ENCODE measurements around the gene SLC25A51.
A peak's percentile ranks its signal among the peaks of the same experiment; 100 is the strongest.

The SLC25A51 gene, protein sequence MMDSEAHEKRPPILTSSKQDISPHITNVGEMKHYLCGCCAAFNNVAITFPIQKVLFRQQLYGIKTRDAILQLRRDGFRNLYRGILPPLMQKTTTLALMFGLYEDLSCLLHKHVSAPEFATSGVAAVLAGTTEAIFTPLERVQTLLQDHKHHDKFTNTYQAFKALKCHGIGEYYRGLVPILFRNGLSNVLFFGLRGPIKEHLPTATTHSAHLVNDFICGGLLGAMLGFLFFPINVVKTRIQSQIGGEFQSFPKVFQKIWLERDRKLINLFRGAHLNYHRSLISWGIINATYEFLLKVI

GRCh38 chr9:37903647-37904444, at the start of gene SLC25A51:
Gene SLC25A51 (minus strand): TSS chr9:37904127. CDS start chr9:37888550, 15,577 bp downstream.
- DNase-seq = peak; percentile 100

DNA sequence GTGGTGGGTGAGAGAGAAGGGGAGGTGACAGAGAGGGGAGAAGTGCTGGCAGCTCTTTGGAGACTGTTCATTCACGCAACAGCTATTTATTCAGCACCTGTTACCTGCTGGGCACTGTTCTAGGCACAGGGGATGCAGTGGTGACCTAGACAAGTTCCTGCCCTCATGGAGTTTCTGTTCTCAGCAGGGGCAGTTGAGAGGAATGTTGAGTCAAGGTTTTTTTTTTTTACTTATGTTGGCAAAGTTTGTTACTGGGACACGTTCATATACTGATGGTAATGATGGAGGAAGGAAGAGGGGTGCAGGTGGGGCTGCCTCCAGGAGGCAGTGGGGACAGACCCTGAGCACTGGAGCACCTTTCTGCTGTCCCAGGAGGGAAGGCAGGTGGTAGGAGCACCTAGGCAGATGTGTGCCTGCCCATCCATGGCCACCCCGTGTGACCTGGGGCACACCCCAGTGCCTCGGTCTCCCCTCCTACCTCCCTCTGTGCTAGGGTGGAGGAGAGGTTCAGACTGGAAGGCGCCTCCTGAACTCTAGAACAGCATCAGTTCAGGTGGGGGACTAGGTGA, 49.4 kb upstream of the SLC25A51 start:
- DNase-seq = no peak

DNA sequence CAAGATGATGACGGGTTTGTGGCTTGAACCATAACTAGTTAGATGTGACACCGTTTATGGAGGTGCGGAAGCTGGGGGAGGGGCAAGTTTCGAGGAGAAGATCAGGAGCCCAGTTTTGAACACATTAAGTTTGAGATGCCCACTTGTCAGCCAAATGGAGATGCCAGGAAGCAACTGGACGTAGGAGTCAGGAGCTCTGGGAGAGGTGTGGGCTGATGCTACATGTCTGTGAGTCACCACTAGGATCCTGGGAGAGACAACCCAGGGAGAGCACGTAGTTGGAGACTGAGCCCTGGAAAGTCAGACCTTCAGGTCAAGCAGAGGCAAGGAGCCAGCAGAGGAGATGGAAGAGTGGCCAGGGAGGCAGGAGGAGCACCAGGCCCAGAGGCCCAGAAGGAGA, 48.8 kb upstream of the SLC25A51 start:
- DNase-seq = no peak

GRCh38 chr9:37951671-37952449, 47.9 kb upstream of the SLC25A51 start:
- no peak for DNase-seq

GRCh38 chr9:37950561-37950960, 46.6 kb upstream of the SLC25A51 start:
- no peak for DNase-seq

GRCh38 chr9:37949576-37949975, 45.6 kb upstream of the SLC25A51 start:
- DNase-seq = no peak

DNA sequence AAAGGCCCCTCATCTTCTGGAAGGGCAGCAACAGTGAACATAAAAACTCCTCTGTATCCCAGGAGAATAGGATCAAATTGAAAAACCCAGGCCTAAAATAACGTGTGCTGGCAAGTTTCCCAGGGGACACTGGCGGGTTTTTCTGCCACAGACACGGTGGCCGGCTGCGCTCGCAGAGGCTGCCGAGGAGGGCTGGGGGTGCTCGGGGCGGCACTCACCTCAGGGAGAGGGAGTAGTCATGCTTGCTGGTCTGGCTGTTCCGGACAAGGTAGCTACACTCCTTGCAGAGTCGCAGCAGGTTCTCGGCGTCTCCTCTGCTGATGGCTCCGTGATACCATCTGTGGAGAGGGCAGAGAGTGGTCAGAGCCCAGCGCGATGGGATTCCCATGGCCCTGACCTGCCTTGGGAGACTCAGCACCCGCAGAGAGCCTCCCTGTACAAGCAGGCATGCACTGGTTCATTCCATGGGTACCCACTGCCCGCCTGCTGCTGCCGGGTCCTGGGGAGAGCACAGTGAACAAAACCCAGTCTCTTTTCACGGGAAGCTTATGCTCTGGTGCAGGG, 44.6 kb upstream of the SLC25A51 start:
- no peak for DNase-seq

GRCh38 chr9:37947977-37948376, 44.0 kb upstream of the SLC25A51 start:
- DNase-seq = no peak

DNA sequence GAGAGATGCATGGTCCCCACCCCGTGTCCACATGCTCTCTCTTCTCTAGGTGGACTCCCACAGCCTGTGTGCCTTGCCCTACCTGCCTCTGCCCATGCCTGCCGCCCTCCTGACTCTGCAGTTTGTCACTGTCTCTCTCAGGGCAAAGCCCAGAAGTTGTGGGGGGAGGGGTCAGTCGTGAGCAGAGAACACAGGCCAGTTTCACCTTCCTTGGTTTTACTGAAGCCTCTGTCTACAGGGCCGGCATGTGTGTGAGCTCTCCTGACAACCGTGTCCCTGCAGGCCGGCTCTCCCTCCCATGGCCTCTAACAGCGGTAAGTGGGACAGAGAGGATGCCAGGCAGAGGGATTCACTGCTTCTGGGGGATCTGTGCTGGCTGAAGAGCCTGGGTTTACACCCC, 43.5 kb upstream of the SLC25A51 start:
- DNase-seq = no peak

DNA sequence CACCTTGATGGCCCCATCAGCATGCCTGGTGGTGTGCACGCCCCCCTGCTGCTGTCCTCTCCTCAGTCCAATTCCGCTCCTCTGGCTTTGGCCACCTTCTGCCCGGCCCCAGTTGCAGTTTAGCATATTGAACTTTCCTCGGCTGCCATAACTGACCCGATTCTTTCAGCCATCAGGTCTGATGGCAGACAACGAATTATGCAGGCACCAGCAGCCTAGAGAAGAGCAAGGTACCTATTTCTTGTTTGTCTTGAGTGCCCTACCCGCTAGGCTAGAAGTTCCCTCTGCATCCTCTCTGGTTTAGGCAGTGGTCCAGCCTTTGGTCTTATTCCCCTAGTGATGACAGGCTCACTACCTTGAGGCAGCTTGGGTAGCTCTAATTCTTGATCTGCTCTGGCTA, 43.0 kb upstream of the SLC25A51 start:
- DNase-seq = no peak

DNA sequence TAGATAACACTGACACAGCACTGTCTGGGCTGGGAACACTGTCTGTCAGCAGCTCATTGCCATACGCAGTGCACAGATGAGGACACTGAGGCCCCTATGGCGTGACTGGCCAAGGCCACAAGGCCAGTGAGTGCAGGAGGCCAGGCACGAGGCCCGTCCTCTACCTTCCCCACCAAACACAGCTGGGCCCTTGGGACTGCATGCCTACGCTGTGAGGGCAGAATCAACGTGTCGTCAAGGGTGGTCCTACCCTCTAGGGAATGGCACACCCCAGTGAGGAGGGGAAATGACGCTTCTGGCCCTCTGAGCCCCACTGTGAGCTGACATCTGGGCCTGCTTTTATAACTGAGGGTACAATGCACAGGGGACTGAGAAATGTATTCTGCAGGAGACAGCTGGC, 42.1 kb upstream of the SLC25A51 start:
- no peak for DNase-seq

DNA sequence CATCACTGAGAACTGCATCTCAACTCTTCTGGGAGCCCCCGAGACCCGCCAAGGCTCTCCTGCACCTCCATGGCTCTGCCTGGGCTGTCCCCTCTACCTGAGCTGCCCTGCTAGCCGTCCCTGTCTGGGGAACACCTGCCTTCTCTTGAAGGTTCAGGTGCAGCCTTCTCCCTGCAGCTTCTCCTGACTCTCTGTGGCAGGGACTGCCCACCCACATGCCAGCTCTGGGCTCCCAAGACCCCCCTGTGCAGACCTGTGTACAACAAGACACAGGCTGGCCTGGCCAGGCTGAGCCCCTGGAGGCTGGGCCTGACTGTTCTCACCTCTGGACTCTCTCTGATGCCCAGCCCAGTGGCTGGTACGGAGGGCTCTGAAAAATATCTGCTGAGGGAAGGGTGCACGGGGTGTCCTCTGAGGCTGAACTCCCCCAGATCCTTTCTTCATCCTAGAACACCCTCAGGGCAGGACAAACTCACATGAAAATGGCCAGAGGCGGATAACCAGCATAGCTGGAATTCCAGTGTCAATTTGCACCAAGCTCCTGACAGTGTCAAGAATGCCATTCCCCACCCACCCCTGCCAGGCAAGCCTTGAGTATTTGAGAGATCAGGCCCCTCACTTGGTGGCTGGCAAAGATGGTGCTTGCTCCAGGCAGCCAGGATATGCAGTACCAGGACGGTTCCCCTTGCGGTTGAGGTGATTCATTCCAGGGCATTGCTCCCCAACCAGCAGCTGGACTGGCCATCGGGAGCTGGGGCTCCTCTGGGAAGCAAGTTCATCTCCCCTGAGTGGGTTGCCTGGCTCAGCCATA, 40.9 kb upstream of the SLC25A51 start:
- no peak for DNase-seq

DNA sequence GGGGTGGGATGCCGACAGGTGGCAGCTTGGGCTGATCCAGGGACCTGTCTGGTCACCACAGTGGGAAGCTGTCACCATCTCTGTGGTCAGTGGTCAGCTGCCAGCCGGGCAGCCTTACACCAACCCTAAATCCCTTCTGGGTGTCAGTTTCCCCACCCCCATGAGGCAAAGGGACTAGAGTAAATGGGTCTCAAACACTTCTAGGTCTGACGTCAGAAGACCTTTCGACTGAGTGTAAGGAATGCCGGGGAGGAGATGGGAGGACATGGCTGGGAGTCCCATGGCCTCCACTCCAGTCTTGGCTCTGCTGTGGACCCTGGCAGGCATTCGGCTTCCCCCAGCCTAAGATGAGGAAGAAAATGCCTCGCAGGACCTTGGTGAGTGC, 40.3 kb upstream of the SLC25A51 start:
- DNase-seq = no peak

DNA sequence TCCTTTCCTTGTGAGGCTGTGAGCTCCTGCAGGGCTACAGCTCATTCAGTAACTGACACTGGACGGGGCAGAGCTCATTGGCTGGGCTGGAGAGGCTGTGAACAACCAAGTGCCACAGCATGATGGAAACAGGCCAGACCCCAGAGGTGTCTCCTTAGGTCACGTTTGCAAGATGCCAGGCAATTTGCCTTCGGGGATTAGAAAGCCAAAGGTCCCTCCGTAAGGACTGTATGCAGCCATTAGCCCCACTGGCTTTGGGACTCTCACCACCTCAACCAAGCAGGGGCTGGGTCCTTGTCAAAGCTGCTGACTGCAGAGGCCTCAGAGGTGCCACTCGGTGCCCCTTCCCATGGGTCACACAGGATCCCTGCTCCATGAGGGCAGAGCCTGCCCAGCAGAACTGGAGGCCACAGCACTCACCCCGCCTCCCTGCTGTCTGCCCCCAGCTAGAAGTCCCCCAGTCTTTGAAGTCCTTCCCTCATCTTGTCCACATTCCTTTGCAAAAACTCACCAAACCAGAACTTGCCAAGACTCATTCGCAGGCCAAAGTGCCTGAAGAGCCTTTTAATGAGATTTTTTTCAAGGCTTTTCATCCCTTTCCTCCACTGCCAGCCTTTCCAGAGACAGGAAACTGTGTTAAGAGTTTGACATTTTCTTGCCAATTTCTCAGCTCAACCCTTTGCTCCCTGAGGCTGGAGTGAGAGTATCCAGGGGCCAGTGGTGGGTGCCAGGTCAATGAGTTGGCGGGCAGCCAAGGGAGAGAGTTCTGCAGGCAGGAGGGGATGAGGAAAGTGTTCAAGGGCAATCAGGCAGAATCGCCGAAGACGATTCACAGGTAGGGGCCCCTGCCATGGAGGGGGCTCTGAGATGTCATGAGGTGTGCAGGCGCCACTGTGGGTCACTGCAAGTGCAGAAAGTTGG, 39.7 kb upstream of the SLC25A51 start:
- DNase-seq = no peak

GRCh38 chr9:37942621-37943344, 38.9 kb upstream of the SLC25A51 start:
- no peak for DNase-seq

GRCh38 chr9:37941253-37941652, 37.3 kb upstream of the SLC25A51 start:
- no peak for DNase-seq

GRCh38 chr9:37939575-37940095, 35.7 kb upstream of the SLC25A51 start:
- no peak for DNase-seq

DNA sequence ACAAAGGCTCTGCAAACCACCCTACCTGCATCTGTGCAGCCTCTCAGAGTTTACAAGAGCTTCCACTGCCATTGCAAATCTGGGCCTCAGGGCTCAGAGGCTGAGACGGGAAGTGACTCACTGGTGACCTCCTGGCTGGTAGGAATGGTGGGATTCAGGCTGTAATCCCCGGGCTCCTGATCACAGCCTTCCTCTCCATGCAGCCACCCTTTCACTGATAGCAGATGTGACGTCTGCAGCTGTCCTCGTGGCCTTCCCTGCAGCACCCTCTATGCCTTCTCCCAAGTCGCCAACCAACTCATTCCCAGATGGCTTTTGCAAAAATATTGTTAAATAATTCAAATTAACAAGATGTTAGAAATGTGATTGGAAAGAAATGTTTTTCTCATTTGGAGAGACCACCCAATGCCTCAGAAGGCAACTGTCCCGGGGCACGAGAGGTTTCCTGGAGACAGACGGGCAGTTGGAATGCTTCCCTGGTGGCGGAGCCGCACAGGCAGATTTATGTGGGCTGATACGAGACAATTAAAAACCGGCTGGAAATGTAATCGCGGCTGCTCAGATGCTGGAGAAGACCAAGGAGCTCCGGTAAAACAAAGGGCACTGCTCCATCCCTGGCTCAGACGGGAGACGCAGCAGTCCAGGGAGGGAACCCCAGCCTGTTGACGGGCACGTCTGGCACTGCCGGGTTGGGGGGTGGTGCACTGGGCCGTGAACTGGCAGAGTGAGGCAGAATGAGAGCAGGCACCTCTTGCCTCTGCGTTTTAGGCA, 34.4 kb upstream of the SLC25A51 start:
- no peak for DNase-seq

DNA sequence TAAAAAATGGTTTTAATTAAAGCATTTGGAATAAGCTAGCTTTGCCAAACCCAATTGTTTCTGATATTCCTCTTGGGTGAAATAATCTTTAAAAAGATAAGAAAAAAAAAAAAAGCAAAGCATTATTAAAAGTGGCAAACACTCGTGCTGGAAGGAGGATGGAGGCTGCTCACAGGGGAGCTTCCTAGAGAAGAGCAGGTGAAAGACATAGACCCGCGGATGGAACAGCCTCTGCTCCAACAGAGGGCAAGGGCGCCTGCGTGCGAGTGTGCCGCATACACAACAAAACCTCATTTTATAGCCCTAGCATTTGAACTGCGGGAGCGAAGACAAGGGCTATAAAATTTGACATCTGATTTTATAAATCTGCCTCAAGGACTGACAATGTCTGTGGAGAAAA, 33.4 kb upstream of the SLC25A51 start:
- no peak for DNase-seq
